ENCODE data around the gene PTOV1. TPM values are rescaled to one million over a fixed set of nuclear protein-coding genes. Genes with fewer than 3 reads are reported as not detected.

The PTOV1 gene
- total and polyA plus RNA-seq, 2 of the 8 experiments (the other 6 are each of a cell fraction or from before 2014, with no cell fraction given), result 147 to 251 TPM

- no peak for FAIRE-seq
- no peak for TF ChIP-seq RAD21 (IDR thresholded peaks at IDR 0.05 in 1 of 2, conservative IDR thresholded peaks at IDR 0.05 in 1 of 2; ENCODE audit: low read depth in 2 of 2, low read length in 2 of 2)
- peak in 1 of 3 experiments; percentile 3; a peak in 1 of 4 replicates for TF ChIP-seq CTCF (IDR thresholded peaks at IDR 0.05; ENCODE audit: control extremely low read depth in 1 of 3, insufficient read depth in 1 of 3, low read depth in 1 of 3, low read length in 3 of 3)
- no peak for TF ChIP-seq CBX5 (IDR thresholded peaks at IDR 0.05; ENCODE audit: low read depth, low read length)
- TF ChIP-seq KDM4A (IDR thresholded peaks at IDR 0.05; ENCODE audit: low read depth, low read length, severe bottlenecking), result peak; percentile 68
- TF ChIP-seq SP2 (IDR thresholded peaks at IDR 0.05; ENCODE audit: low read length), result no peak
- TF ChIP-seq EGR1 (IDR thresholded peaks at IDR 0.05; ENCODE audit: borderline replicate concordance, low read depth, low read length), result no peak
Measured at GRCh38 chr19:49890349-49891311, 39.7 kb downstream of the PTOV1 start.

More at GRCh38 chr19:49890349-49891311, 39.7 kb downstream of the PTOV1 start:
- no peak overlapping the region for H3K56ac ChIP-seq (replicated peaks; ENCODE audit: insufficient read length, low read depth, low read length)
- H3K23me2 ChIP-seq (ENCODE audit: low read depth, low read length), result peaks cover 2% of the 10 kb centered on the region; the same call in 1 of the 2 replicates
- peaks cover 0 to 10% of the 10 kb centered on the region in 2 experiments; a peak in 3 of 4 replicates for H3K9me3 ChIP-seq (ENCODE audit: insufficient read depth in 2 of 2, low read depth in 1 of 2, low read length in 1 of 2)
- peak overlapping the region; percentile 90 for H3K18ac ChIP-seq (ENCODE audit: extremely low read depth, low read length)
- H2BK120ac ChIP-seq (replicated peaks; ENCODE audit: low read depth, low read length), result no peak overlapping the region
- peak overlapping the region; percentile 75; the same call in 1 of the 2 replicates for H2BK5ac ChIP-seq (ENCODE audit: low read depth, low read length)
- H3K14ac ChIP-seq (ENCODE audit: insufficient read length), result no peak overlapping the region
- H3K79me2 ChIP-seq (ENCODE audit: control insufficient read depth in 1 of 2, insufficient read depth in 2 of 2, low read length in 2 of 2), result no peaks in the 10 kb centered on the region
- peaks cover 0 to 10% (median under 1%) of the 10 kb centered on the region in 4 experiments; a peak in 4 of 8 replicates for H3K36me3 ChIP-seq (ENCODE audit: control insufficient read depth in 2 of 4, insufficient read depth in 4 of 4, low read length in 3 of 4)
- H2BK12ac ChIP-seq (ENCODE audit: low read depth, low read length), result no peak overlapping the region; the same call in 1 of the 2 replicates
- H2BK20ac ChIP-seq (ENCODE audit: low read length), result no peak overlapping the region
- peak in 1 of 2 experiments; percentile 95 for DNase-seq (ENCODE audit: low read depth in 1 of 2, low spot score in 2 of 2)
- H3K9ac ChIP-seq (replicated peaks in 1 of 4; ENCODE audit: extremely low read depth in 1 of 4, low read depth in 3 of 4, low read length in 3 of 4), result peak overlapping the region in 1 of 4 experiments; percentile 48; a peak in 2 of 7 replicates
- H4K8ac ChIP-seq (ENCODE audit: extremely low read depth, insufficient read depth, low read length), result peak overlapping the region; percentile 93; the same call in 1 of the 2 replicates
- peak overlapping the region; percentile 35 to 61 (median 42) for H3K4me3 ChIP-seq (ENCODE audit: extremely low read depth in 1 of 4, insufficient read depth in 2 of 4, low read depth in 3 of 4, low read length in 4 of 4)
- 33% methylated on average over 24 of the region's 69 CpGs; no CpG with 5 or more reads in 1 of the 2 experiments for WGBS, 2 experiments (ENCODE audit: extremely low coverage in 1 of 2, insufficient coverage in 1 of 2, insufficient read length in 1 of 2, insufficient replicate concordance in 2 of 2, low coverage in 1 of 2, low lambda C conversion rate in 2 of 2, missing lambda C conversion rate in 1 of 2)
- ChIA-PET CTCF (ENCODE audit: partially characterized antibody) (interaction anchor here (0.8 to 2.2 kb wide), 16 partner anchors 9 to 245 kb away, joined by 3 to 9 read pairs (median 3); partner anchors contain the start of genes AKT1S1 and PTOV1), POLR2A (ENCODE audit: partially characterized antibody) (interaction anchor here (0.8 to 9.5 kb wide), 18 partner anchors 9 to 42 kb away, joined by 3 to 82 read pairs (median 6); partner anchors contain the start of genes AKT1S1, ATF5, NUP62 and TBC1D17)
- H3K27me3 ChIP-seq (replicated peaks in 1 of 4; ENCODE audit: control insufficient read depth in 3 of 4, extremely low read depth in 1 of 4, insufficient read depth in 3 of 4, low read length in 3 of 4), result peaks cover 0 to 11% (median 6%) of the 10 kb centered on the region in 4 experiments; a peak in 4 of 7 replicates
- peak overlapping the region; percentile 95; the same call in 1 of the 2 replicates for H2BK15ac ChIP-seq (ENCODE audit: low read length)
- H2AK5ac ChIP-seq (ENCODE audit: low read depth, low read length), result no peak overlapping the region
- H3K23ac ChIP-seq (ENCODE audit: insufficient read length), result no peak overlapping the region
- peak overlapping the region; percentile 95; the same call in 1 of the 2 replicates for H2AFZ ChIP-seq (ENCODE audit: low read length)
- peaks cover 0 to 5% of the 10 kb centered on the region in 2 experiments for H4K20me1 ChIP-seq (replicated peaks in 1 of 2; ENCODE audit: control insufficient read depth in 1 of 2, insufficient read depth in 2 of 2, low read length in 2 of 2)
- H3K4me1 ChIP-seq (replicated peaks in 1 of 4; ENCODE audit: control insufficient read depth in 3 of 4, insufficient read depth in 4 of 4, low read length in 3 of 4), result peaks cover 0 to 10% (median 8%) of the 10 kb centered on the region in 4 experiments; a peak in 5 of 7 replicates
- H4K91ac ChIP-seq (replicated peaks; ENCODE audit: insufficient read length, low read length), result peak overlapping the region; percentile 95
- H3K4me2 ChIP-seq (ENCODE audit: insufficient read depth in 1 of 2, low read depth in 2 of 2, low read length in 2 of 2), result peak overlapping the region; percentile 65 to 95
- peak overlapping the region; percentile 48 for H4K5ac ChIP-seq (ENCODE audit: insufficient read length, low read depth, low read length)
- no peaks in the 10 kb centered on the region for H3K79me1 ChIP-seq (ENCODE audit: low read depth, low read length)
- H3K4ac ChIP-seq (replicated peaks; ENCODE audit: insufficient read length, low read depth, low read length), result peak overlapping the region; percentile 69
- no peak overlapping the region for H3K27ac ChIP-seq (ENCODE audit: low read depth, low read length)

Data from H1 (cell line).